Parathyroid adenoma (tissue), 2 donors: Measurements from ENCODE around the gene GRIA4.

Experiments used
- H2AFZ ChIP-seq: fragments of 300-600 bp; sonication (generic); one replicate; pipeline ENCODE4 v1.7.0; 2017; ENCODE audit warnings: antibody characterized with exemption, mild to moderate bottlenecking
- H3K27ac ChIP-seq: fragments of 300-600 bp; sonication (generic); one replicate; pipeline ENCODE4 v1.7.0; 2017
- H3K27me3 ChIP-seq: fragments of 300-600 bp; sonication (generic); one replicate; pipeline ENCODE4 v1.7.0; 2017; ENCODE audit warnings: low read length; ENCODE audit not compliant: control insufficient read depth, insufficient read depth
- H3K36me3 ChIP-seq: fragments of 300-600 bp; sonication (generic); one replicate; pipeline ENCODE4 v1.7.0; 2017; ENCODE audit warnings: low read length; ENCODE audit not compliant: control insufficient read depth, insufficient read depth
- H3K4me1 ChIP-seq: fragments of 300-600 bp; sonication (generic); one replicate; pipeline ENCODE4 v1.7.0; 2017; ENCODE audit warnings: control low read depth
- H3K4me2 ChIP-seq: fragments of 300-600 bp; sonication (generic); one replicate; pipeline ENCODE4 v1.7.0; 2017; ENCODE audit warnings: low read length
- H3K4me3 ChIP-seq: fragments of 300-600 bp; sonication (generic); one replicate; pipeline ENCODE4 v1.7.0; 2017; ENCODE audit warnings: low read depth, low read length
- H3K79me2 ChIP-seq: fragments of 300-600 bp; sonication (generic); one replicate; pipeline ENCODE4 v1.7.0; 2017; ENCODE audit warnings: control low read depth
- H3K9ac ChIP-seq: fragments of 300-600 bp; sonication (generic); one replicate; pipeline ENCODE4 v1.7.0; 2017; ENCODE audit warnings: mild to moderate bottlenecking
- H3K9me3 ChIP-seq: fragments of 300-600 bp; sonication (generic); one replicate; pipeline ENCODE4 v1.7.0; 2017; ENCODE audit warnings: low read length; ENCODE audit not compliant: control insufficient read depth
- CTCF ChIP-seq: fragments of 300-600 bp; sonication (generic); IDR thresholded peaks from one replicate; pipeline ENCODE4 v1.7.0; 2017; ENCODE audit warnings: antibody characterized with exemption, mild to moderate bottlenecking
- donor health status: primary hyperparathyroidism.

The GRIA4 gene

DNA sequence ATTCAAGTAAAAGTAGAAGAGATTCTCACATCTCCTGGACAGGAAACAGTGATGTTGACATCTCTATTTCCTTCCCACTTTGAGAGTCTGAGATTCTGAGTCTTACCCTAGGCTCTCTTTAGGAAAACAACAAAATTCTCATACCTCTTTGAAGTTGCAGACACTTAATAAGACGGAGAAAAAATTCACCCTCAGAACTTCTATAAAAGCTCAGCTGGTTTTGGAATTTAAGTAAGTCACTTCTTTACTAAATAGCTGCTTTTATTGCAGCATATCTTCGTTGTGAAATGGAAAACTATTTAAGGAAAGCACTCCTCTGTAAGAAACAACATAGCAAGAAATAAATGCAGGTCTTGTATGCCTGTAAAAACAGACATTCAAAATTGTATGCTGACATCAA, 333.0 kb downstream of the GRIA4 start:
- Histone ChIP-seq H3K4me3 (no peak overlapping the region), H3K4me2 (no peak overlapping the region), H3K27me3 (no peaks in the 10 kb centered on the region), H2AFZ (no peak overlapping the region), H3K36me3 (no peaks in the 10 kb centered on the region), H3K79me2 (no peaks in the 10 kb centered on the region), H3K9ac (no peak overlapping the region), H3K4me1 (no peaks in the 10 kb centered on the region), H3K27ac (no peak overlapping the region), H3K9me3 (no peaks in the 10 kb centered on the region)
- no peak for TF ChIP-seq CTCF

- TF ChIP-seq CTCF = no peak
- Histone ChIP-seq H3K4me2 (no peak overlapping the region), H3K9ac (no peak overlapping the region), H3K79me2 (no peaks in the 10 kb centered on the region), H3K27ac (no peak overlapping the region), H2AFZ (no peak overlapping the region), H3K27me3 (no peaks in the 10 kb centered on the region), H3K36me3 (no peaks in the 10 kb centered on the region), H3K4me1 (no peaks in the 10 kb centered on the region), H3K9me3 (no peaks in the 10 kb centered on the region), H3K4me3 (no peak overlapping the region)
Measured at GRCh38 chr11:105948918-105949590, 339.2 kb downstream of the GRIA4 start.

- Histone ChIP-seq H3K4me2 (no peak overlapping the region), H3K36me3 (no peaks in the 10 kb centered on the region), H2AFZ (no peak overlapping the region), H3K9ac (no peak overlapping the region), H3K79me2 (no peaks in the 10 kb centered on the region), H3K27ac (no peak overlapping the region), H3K4me1 (no peaks in the 10 kb centered on the region), H3K9me3 (no peaks in the 10 kb centered on the region), H3K27me3 (no peaks in the 10 kb centered on the region), H3K4me3 (no peak overlapping the region)
- TF ChIP-seq CTCF = no peak
Measured at GRCh38 chr11:105953886-105954285, 344.0 kb downstream of the GRIA4 start.

GRCh38 chr11:105960252-105961245, 350.7 kb downstream of the GRIA4 start:
- TF ChIP-seq CTCF = no peak
- Histone ChIP-seq H3K36me3 (no peaks in the 10 kb centered on the region), H3K27me3 (no peaks in the 10 kb centered on the region), H3K4me2 (no peak overlapping the region), H3K9me3 (no peaks in the 10 kb centered on the region), H2AFZ (no peak overlapping the region), H3K9ac (no peak overlapping the region), H3K4me1 (no peaks in the 10 kb centered on the region), H3K4me3 (no peak overlapping the region), H3K27ac (no peak overlapping the region), H3K79me2 (no peaks in the 10 kb centered on the region)
